Mucosa of descending colon (tissue), 3 donors: ENCODE data around the gene TTBK2. TPM values are rescaled to one million over a fixed set of nuclear protein-coding genes. Genes with fewer than 3 reads are reported as not detected.

Experiments used
- ATAC-seq: fragments of 200-7000 bp; cut with Tn5 transposase; one replicate; pipeline ENCODE4 v1.9.1; 2020; ENCODE audit warnings: mild to moderate bottlenecking, moderate library complexity
- DNase-seq, 3 donors: peaks; one replicate each; pipeline ENCODE4 v3.0.0-alpha.2; 2020
- H3K36me3 ChIP-seq: fragments of 200-600 bp; one replicate; pipeline ENCODE4 v1.8.0; 2021; ENCODE audit warnings: low read depth, mild to moderate bottlenecking
- H3K4me1 ChIP-seq: fragments of 200-600 bp; one replicate; pipeline ENCODE4 v1.8.0; 2021; ENCODE audit warnings: low read depth, mild to moderate bottlenecking
- H3K4me3 ChIP-seq: fragments of 200-600 bp; one replicate; pipeline ENCODE4 v1.8.0; 2021; ENCODE audit warnings: mild to moderate bottlenecking
- H3K9me3 ChIP-seq: fragments of 200-600 bp; one replicate; pipeline ENCODE4 v1.8.0; 2021; ENCODE audit warnings: mild to moderate bottlenecking
- CTCF ChIP-seq: fragments of 200-600 bp; IDR thresholded peaks from one replicate; pipeline ENCODE4 v1.8.0; 2022; ENCODE audit warnings: antibody characterized with exemption, mild to moderate bottlenecking
- intact Hi-C, 2 donors: fragments of 100-400 bp; cut with DNase I in 1 of 2; cut with micrococcal nuclease in 1 of 2; formaldehyde crosslinking; loops; one replicate each; pipeline versions ENCODE4 v1.11.0 to v1.11.1; 2022; cut with DNase I, micrococcal nuclease
- total RNA-seq, 3 donors: library from RNA; stranded (reverse); fragmentation: NEBNext Ultra II Directional in 2 of 3; extraction: Animal tissue kit (Norgen Biotek cat#: 25700) in 2 of 3; gene quantifications; one replicate each; pipeline versions ENCODE4 v1.2.1 to v1.2.4, GENCODE V29; 2021 to 2023
- donor health status: DM: no; HTN: no; CAD: no; lungs with moderate emphysema.
- donor health status: DM: no; HTN: no; CAD: no.
- donor health status: DM: no; HTN: yes; CAD: no.

The TTBK2 gene
- total RNA-seq, 3 donors from 2014 or later: 9.7 to 27.6 (median 11.4) TPM

DNA sequence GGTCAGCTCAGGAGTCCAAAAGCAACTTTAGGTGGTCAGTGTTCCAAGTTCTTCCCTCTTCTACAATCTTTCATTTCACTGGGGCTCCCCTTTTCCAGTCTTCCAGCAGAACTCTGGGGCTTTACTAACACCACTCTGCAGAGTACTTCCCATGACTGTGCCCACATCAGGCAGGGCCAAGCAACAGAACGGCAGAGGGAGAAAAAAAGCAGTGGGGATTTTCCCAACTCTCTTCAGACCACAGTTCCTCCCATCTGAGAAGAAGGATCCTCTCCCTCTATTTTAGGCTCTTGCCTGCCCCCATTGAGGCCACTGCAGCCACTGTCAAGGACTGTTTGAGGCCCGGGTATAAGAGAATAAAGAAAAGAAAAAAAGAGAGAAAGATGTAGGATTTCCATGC, 70.7 kb downstream of the TTBK2 start:
- ATAC-seq: no peak
- no peak overlapping the region for H3K4me3 ChIP-seq
- no peaks in the 10 kb centered on the region for H3K9me3 ChIP-seq
- no peaks in the 10 kb centered on the region for H3K4me1 ChIP-seq
- TF ChIP-seq CTCF: no peak
- intact Hi-C loops: no loop called here
- DNase-seq: no peak
- no peaks in the 10 kb centered on the region for H3K36me3 ChIP-seq

DNA sequence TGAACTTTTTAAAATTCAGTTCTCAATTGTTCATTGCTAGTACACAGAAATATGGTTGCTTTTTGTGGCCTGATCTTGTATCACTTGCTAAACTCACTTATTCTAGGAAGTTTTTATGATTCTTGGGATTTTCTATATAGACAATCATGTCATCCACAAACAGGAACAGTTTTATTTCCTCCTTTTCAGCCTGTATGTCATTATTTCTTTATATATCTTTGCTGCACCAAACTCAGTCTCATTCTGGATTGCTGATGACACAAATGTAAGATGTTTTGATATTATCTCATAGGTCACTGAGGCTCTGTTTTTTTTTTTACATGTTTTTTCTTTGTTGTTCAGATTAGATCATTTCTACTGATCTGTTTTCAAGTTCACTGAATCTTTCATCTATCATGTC, 71.7 kb downstream of the TTBK2 start:
- no peak for DNase-seq
- intact Hi-C loops: no loop called here
- H3K9me3 ChIP-seq: peaks cover 5% of the 10 kb centered on the region

DNA sequence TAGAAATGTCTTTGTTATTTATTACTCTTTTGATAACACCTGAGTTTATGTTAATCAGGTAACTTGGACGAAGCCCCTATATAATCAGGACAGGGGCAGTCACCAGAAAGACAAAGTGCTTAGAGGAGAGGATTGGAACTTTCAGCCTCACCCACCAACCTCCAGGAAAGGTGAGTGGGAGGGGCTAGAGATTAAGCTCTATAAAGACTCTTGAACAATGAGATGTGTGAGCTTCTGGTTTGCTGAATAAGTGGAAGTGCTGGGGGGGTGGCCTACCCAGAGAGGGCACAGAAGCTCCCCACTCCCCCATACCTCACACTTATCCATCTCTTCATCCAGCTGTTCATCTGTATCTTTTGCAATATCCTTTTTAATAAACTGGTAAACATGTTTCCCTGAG, 73.9 kb downstream of the TTBK2 start:
- Histone ChIP-seq H3K4me1 (no peaks in the 10 kb centered on the region), H3K36me3 (no peaks in the 10 kb centered on the region), H3K9me3 (peaks cover 6% of the 10 kb centered on the region), H3K4me3 (no peak overlapping the region)
- intact Hi-C loops: no loop called here
- DNase-seq (no peak), ATAC-seq (no peak)
- TF ChIP-seq CTCF: no peak

More for the DNA sequence above, 71.7 kb downstream of the TTBK2 start:
- no peak for ATAC-seq
- Histone ChIP-seq H3K4me1 (no peaks in the 10 kb centered on the region), H3K4me3 (no peak overlapping the region), H3K36me3 (no peaks in the 10 kb centered on the region)
- no peak for TF ChIP-seq CTCF

DNA sequence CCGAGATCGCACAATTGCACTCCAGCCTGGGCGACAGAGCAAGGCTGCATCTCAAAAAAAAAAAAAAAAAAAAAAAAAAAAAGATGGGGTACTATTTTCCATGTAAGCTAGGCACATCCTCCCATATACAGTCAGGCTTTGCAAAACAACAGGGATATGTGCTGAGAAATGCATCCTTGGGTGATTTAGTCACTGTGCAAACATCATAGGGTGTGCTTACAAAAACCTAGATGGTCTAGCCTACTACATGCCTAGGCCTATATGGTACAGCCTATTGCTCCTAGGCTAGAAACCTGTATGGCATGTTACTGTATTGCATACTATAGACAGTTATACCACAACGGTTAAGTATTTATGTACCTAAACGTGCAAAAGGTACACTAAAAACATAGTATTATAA, 75.0 kb downstream of the TTBK2 start:
- H3K9me3 ChIP-seq: peaks cover 6% of the 10 kb centered on the region
- TF ChIP-seq CTCF: no peak
- intact Hi-C loops: no loop called here
- no peak overlapping the region for H3K4me3 ChIP-seq
- ATAC-seq (no peak), DNase-seq (no peak)
- H3K36me3 ChIP-seq: no peaks in the 10 kb centered on the region
- H3K4me1 ChIP-seq: no peaks in the 10 kb centered on the region

- H3K4me1 ChIP-seq: no peaks in the 10 kb centered on the region
- peaks cover 6% of the 10 kb centered on the region for H3K9me3 ChIP-seq
- TF ChIP-seq CTCF: no peak
- no peak for DNase-seq
- H3K36me3 ChIP-seq: no peaks in the 10 kb centered on the region
- H3K4me3 ChIP-seq: no peak overlapping the region
- intact Hi-C loops: no loop called here
- ATAC-seq: no peak
These were observed 76.9 kb downstream of the TTBK2 start for GRCh38 chr15:42843699-42844098.

- Histone ChIP-seq H3K4me3 (no peak overlapping the region), H3K9me3 (no peaks in the 10 kb centered on the region), H3K4me1 (no peaks in the 10 kb centered on the region), H3K36me3 (no peaks in the 10 kb centered on the region)
- intact Hi-C loops: no loop called here
- TF ChIP-seq CTCF: no peak
- DNase-seq: no peak
- ATAC-seq: no peak
These were observed 84.3 kb downstream of the TTBK2 start for GRCh38 chr15:42836251-42836650.
